Endometrial microvascular endothelial cells (primary cell): ENCODE measurements around the gene MAVS. TPM values are rescaled to one million over a fixed set of nuclear protein-coding genes. Genes with fewer than 3 reads are reported as not detected.
"Not testable (repeated sequence)": the region's sequence is repeated elsewhere in the genome, so short reads cannot be mapped to it uniquely, and the experiment has no call there.

ENCODE experiments used
- in situ Hi-C: cut with HindIII; loops from 2 replicates; pipeline ENCODE4 v1.10.0; 2017; ENCODE audit warnings: low sequenced_read_pairs, low pct_unique_long_range_greater_than_20kb; ENCODE audit errors: inconsistent ontology term
- total RNA-seq: library from RNA; depleted of rRNA; stranded (reverse); fragments of >200 nt; gene quantifications from one replicate; pipeline ENCODE4 v1.2.3, GENCODE V29; 2015; ENCODE audit errors: inconsistent ontology term

MAVS gene
- total RNA-seq, 1 donor from 2014 or later, result 24.4 TPM

- in situ Hi-C loops, result no loop called here
These were observed 27.7 kb downstream of the MAVS start for GRCh38 chr20:3874194-3874844.

GRCh38 chr20:3875378-3875974 lies 28.8 kb downstream of the MAVS start:
- in situ Hi-C loops, result no loop called here

DNA sequence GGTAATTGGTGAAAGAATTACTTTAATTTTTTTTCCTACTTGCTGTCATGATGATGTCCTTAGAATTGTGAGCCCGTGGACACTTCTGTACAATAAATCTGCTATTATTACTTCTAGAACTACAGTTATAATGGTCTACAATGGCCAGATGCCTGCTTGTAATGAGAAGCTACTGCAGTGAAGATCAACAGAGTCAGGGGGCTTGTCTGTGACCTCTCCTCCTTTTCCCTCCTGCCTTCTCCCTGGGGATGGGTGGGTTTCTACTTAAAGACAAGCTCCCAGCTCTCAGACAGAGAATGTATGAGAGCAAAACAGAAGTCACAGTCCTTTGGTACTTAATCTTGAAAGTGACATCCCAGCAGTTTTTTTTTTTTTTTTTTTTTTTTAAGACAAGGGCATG lies 29.4 kb downstream of the MAVS start:
- in situ Hi-C loops, result no loop called here

DNA sequence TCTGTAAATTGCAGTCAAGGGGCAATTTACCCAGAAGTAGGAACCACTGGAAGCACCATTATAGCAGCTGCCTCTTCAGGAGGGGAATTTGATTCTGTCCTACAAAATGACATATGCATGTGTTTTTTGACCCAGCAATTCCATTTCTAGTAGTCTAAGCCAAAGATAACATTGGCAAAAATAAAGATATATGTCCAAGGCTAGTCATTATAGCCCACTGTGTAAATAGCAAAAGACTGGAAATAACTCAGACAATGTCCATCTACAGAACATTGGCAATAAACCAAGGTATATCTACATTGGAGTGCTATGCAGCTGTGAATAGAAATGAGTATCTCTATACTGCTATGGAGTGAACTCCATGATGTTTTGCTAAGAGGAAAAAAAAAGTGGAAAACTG lies 30.0 kb downstream of the MAVS start:
- in situ Hi-C loops, result no loop called here

DNA sequence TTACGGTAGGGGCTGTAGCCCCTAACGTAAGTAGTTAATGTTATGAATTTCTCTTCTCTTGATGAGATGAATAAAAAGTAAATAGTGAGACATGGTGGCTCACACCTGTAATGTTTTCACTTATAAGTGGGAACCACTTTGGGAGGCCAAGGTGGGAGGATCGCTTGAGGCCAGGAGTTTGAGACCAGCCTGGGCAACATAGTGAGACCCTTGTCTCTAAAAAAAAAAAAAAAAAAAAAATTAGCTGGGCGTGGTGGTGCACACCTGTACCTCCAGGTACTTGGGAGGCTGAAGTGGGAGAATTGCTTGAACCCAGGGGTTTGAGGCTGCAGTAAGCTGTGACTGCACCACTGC lies 32.3 kb downstream of the MAVS start:
- in situ Hi-C loops, result not testable (repeated sequence)

DNA sequence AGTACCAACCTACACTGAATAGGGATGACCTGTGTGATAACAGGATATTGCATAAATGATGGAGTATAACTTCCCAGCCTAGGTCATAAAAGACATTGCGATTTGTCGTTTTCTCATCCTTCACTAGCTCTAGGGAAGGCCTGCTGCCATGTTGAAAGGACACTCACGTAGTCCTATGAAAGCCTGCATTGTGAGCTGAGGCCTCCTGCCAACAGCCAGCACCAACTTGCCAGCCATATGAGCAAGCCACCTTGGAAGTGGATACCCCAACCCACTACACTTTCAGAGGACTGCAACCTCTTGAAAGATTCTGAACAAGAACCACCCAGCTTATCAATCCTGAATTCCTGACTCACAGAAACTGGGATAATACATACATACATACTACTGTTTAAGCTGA lies 39.1 kb downstream of the MAVS start:
- in situ Hi-C loops, result no loop called here

- in situ Hi-C loops, result no loop called here
These were observed 41.4 kb downstream of the MAVS start for GRCh38 chr20:3887876-3888620.

- in situ Hi-C loops, result no loop called here
These were observed 42.2 kb downstream of the MAVS start, which contains the start of gene PANK2 for GRCh38 chr20:3888622-3889488. TSS of gene PANK2 (plus strand) at chr20:3889387.

- in situ Hi-C loops, result no loop called here
These were observed 43.1 kb downstream of the MAVS start for GRCh38 chr20:3889489-3890397.

DNA sequence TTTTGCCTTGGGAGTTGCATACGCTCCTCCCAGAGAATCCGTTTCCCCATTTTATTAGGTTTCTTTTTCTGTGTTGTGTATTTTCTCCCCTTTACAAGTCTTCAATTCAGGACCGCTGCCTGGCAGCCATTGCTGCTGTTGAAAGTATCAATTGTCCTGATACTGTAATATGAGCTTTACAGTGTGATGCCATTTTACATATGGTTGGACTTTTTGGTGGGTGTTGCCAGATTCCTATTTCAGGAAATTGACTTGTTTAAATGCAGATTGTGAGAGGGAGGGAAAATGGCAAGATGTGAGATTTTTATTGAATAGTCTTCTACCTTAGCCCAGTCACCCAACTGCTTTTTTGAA lies 43.7 kb downstream of the MAVS start:
- in situ Hi-C loops, result no loop called here

DNA sequence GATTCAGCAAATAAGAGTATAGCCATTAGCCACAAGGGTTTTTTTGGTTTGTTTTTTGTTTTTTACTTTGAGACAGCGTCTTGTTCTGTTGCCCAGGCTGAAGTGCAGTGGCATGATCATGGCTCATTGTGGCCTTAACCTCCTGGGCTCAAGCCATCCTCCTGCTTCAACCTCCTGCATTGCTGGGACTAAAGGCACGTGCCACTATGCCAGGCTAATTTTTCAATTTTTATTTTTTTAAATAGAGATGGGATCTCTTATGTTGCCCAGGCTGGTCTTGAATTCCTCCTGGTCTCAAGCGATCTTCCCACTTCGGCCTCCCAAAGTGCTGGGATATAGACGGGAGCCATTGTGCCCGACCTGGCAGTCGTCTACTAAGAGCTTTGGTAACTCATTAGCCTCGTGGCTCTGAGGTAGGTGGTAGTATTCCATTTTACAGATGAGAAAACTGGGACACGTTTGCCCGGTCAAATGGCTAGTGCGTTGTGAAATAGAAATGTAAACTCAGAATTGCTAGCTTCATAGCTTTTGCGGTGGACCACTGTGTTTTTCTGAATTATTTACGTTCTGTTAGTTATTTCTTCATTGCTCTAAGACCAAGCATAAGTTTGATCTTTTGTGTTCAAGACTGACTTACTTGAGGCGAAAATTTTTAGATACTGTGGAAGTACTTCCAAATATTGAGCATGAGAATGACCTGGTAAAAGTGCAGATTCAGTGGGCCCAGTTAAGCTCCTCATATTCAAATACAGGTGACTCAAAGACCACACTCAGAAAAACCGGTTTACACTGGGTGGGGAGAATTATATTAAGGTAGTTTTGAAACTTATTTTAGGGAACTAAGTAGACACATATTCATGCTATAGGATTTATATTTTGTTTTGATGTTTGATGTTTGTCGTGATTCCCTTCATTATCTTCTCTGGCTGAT lies 44.6 kb downstream of the MAVS start:
- in situ Hi-C loops, result no loop called here

GRCh38 chr20:3894796-3895195 lies 48.2 kb downstream of the MAVS start:
- in situ Hi-C loops, result no loop called here

DNA sequence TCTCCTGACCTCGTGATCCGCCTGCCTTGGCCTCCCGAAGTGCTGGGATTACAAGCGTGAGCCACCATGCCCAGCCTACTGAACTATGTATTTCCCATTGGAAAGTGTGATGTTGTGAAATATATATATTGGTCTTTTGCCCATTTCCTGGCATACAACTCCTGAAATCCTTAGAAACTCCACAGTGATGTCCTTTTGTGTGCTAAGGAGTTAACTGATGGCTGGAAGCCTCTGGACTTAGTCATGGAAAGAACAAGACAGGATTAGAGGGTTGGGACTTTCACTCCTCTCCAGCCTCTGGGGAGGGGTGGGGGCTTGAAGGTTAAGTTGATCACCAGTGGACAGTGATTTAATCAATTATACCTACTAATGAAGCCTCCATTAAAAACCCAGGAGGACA lies 49.7 kb downstream of the MAVS start:
- in situ Hi-C loops, result no loop called here

DNA sequence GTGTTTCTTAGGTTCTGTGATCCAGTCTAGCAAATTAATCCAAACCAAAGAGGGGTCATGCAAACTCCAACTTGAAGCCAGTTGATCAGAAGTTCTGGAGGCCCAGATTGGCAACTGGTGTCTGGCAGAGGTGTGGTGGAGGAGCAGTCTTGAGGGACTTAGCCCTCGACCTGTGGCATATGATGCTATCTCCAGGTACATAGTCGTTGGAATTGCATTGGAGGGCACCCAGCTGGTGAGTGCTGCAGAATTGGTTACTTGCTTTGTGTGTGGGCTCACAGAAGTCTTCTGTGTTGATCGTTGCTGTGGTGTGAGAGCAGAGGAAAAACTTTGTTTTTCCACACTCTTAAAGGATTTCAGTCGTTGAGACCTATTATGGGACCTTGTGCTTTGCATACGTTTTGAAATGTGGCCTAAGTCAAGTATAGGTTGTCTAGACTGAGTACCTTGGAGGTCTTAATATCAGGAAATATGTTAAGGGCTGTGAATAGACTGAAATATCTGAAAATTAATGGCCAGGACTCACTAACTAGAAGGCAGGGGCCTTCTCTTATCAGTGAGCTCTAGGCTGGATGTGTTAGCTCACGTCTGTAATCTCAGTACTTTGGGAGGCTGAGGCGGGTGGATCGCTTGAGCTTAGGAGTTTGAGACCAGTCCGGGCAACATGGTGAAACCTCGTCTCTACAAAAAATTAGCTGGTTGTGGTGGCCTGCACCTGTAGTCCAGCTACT lies 50.4 kb downstream of the MAVS start:
- in situ Hi-C loops, result no loop called here

DNA sequence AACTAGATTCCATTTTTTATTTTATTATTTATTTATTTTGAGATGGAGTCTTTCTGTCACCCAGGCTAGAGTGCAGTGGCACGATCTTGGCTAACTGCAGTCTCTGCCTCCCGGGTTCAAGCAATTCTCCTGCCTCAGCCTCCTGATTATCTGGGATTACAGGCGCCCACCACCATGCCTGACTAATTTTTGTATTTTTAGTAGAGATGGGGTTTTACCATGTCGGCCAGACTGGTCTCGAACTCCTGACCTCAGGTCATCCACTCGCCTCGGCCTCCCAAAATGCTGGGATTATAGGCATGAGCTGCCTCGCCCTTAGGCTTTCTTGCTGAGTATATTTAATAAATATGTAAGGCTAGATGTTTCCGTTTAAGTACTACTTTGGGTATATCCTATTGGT lies 51.5 kb downstream of the MAVS start:
- in situ Hi-C loops, result not testable (repeated sequence)

DNA sequence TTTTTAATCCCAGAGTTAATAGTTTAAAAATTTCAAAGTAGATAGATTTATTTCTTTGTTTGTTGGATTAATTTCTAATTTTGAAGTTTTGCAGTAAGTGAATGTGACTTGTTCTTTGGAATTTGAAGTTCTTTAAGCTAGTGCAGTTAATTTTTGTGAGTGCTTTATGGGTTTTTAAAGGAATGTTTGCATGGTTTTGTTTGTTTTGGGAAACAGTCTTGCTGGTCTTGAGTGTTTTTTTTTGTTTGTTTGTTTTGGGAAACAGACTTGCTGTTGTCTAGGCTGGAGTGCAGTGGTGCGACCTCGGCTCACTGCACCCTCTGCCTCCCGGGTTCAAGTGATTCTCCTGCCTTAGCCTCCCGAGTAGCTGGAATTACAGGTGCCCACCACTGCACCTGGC lies 52.0 kb downstream of the MAVS start:
- in situ Hi-C loops, result no loop called here

DNA sequence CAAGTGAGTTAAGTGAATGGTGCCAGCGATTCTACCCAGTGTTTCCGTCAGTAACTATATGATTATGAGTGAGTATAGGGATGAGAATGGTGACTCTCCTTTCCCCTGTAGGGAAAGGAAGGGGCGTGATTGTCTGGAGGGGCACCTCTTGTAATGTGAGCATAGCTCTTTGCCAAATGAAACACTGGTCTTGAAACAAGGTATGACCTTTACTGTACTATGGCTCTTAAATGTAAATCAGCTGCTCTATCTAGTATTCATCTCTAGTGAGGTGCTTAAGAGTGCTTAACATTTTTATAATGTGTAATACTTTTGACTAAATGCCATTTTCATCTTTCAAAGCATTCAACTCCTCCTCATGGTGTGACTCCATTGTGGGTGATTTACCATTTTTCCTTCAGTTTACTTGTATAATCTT lies 53.6 kb downstream of the MAVS start:
- in situ Hi-C loops, result no loop called here
